GM11168 (cell line): ENCODE data around the gene USP6NL.

Source experiments
- in situ Hi-C: fragments of 300-500 bp; cut with MboI; formaldehyde crosslinking; loops from one replicate; pipeline ENCODE4 v1.12.0; 2022; ENCODE audit warnings: low sequenced_read_pairs; ENCODE audit not compliant: unreplicated experiment

USP6NL gene

DNA sequence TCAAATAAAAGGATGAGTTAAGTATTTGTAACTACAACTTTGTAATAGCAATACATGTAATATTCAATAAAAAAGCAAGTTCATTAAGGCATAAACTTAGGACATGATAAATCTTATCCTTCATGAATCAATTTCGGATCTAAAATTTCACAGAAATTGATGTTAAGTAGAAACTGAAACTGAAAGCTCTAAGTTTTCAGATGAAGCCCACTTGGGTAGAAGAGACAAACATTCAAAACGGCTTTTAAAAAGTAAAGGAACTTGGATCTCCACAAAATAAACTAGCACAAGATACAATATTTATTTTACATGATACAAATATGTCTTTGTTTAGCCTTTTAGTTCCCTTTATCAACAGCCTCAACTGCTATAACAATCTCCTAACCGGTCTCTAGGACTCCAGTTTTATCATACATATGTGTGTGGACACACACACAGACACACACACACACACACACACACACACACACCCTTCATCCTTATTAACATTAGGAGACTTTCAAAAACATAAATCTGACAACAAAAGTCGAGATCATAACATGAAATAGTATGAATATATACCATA is 83.7 kb downstream of the USP6NL start:
- in situ Hi-C loops = no loop called here

DNA sequence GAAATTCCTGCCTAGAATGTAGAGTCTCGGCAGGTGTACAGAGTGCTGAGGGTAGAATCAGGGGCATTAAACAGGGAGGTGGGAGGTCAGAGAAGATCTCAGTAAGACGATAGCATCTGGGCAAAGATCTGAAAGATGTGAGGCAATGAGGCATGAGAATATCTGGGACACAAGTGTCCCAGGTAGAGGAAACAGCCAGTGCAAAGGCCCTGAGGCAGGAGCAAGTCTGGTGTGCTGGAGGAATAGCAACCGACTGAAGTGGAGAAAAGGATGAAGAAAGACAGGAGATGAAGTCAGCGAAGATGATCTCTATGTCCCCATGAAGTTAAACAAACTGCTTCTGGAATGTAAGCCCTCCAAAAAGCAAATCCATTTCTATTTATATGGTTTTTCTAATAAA is 84.4 kb downstream of the USP6NL start:
- in situ Hi-C loops = no loop called here

DNA sequence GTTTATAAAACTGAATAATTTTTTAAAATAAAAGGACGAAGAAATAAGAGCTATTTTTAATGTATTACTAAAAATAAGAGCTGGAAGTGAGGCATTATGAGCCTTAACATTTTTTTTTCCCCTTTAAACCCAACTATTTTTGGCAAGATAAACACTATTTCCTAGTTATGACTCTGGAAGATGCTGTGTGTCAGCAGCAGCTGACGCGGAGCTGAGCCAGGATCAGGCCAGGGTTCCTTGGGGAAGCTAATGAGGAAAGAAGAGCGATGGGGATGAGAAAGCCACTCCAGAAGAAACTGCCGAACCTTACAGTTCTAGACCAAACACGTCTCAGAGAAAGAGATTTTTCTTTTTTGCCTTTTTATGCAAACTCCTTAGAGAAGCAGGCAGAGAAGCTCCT is 85.9 kb downstream of the USP6NL start:
- in situ Hi-C loops = no loop called here

DNA sequence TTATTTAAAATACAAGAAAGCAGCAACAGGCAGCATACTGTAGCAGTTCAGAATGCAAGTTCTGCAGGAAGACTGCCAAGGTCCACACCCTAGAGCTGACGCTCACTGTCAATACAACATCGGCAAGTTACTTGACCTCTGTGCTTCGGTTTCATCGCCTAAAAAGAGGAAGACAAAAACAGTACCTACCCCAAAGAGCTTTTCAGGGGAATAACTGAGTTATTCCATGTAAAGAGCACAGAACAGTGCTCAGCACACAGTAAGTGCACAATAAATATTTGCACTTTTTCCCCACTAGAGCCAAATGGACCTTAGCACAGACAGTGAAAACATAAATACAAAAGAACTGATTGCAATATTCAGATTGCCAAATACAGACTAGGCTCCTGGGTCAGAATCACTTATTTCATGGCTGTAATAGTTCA is 88.6 kb downstream of the USP6NL start:
- in situ Hi-C loops = loop anchor here (5.0 kb wide), 1 partner anchor 84 kb away; no protein-coding TSS in a partner anchor

DNA sequence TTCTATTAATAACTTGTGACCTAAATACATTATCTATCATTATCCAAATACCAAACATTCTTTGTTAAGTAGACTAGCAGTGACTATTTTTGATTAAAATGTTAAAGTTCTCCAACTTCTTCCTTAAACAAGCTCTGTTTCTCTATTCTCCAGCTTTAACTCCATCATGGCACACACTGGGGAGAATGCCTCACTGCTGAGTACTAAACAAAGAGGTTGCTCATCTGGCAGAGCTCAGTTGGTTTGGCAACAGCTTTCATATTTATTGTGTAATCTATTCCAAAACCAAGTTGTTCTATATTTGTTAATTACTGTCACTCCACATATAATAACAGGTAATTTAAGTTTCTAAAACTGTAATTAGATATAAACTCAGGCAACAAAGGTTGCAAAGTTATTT is 89.6 kb downstream of the USP6NL start:
- in situ Hi-C loops = loop anchor here (5.0 kb wide), 1 partner anchor 85 kb away; no protein-coding TSS in a partner anchor

DNA sequence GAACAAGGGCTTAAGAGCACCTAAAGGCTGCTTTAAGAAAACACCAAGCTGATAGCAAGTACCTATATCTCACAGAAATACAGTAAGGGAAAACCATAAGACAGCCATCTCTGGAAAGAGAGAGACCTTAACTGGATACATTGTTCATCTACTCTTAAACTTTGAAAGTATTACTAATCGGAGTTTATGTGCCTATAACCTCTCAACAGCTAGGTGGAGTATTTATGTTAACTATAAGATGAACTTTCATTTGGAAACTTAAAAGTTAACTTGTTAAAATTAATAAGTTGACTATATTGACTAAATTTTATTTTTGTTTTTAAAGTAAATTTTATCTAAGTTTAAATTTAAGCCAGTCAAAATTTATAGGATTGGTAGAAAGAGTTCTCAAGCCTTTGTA is 90.6 kb downstream of the USP6NL start:
- in situ Hi-C loops = loop anchor here (5.0 kb wide), 1 partner anchor 86 kb away; no protein-coding TSS in a partner anchor

DNA sequence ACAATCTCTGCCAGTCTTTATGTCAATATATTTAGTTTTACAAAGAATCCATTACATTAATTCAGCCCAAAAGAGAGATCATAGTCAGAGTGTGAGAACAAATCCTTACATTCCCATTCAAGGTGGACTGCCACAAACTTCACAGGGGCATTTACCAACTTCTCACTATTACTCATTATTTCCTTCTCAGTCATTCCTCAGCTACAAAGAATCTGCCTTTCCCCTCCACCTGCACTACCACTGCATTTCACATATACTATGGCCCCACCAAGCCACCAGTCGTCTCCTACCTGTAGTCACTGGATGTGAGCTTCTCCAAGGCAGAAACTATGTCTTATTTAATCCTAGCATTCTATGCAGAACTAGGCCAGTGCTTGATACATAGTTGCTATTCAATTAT is 94.3 kb downstream of the USP6NL start:
- in situ Hi-C loops = loop anchor here (10.0 kb wide), 1 partner anchor 238 kb away; no protein-coding TSS in a partner anchor

DNA sequence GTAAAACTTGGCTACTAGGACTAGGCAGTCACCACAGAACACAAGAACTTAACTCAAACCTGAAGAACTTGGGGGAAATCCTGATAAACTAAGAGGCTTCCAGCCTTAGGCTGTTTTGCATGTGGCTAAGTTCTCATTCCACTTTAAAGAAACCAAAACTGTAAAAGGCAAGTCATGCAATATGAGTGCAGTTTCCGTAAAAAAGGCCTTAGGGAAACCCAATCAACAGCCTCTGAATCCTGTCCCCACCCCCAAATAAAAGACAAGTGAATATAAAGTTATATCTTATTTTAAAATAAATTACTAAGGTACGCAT is 95.1 kb downstream of the USP6NL start:
- in situ Hi-C loops = loop anchor here (10.0 kb wide), 1 partner anchor 238 kb away; no protein-coding TSS in a partner anchor

DNA sequence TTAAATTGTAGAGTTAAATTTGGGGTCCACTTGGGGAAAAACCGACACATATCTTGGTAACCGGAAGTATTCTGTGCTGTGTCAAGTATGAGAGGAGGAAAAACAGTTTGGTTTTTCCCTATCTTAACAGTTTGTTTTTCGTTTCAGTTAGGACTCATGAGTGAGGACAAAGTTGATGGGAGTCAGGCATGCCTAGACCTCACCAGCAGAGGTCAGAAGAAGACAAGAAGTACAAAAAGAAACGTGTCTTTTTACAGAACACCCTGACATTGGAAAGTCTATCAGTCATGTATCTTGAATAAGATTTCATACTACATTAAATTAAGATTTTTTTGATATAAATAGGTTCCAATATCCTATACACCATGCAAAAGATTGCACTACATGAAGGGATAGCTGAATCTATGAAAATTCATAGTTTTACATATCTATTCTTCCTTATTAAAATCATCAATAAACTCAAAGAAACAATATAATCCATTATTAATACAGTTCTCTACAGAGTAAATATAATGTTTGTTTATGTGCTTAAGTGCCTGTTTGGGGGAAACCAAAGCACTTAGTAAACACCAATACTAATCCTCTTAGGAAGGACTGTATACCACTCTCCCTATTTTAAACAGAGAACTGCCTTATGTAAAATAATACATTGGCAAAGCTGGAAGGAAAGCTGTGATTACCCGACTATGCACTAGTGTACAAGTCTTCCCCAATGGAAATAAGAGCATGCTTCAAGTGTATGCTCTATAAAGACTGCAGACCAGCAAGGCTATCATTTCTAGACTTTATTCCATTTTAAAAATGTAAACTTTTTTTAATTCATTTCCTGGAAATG is 95.6 kb downstream of the USP6NL start:
- in situ Hi-C loops = loop anchor here (10.0 kb wide), 1 partner anchor 239 kb away; no protein-coding TSS in a partner anchor

DNA sequence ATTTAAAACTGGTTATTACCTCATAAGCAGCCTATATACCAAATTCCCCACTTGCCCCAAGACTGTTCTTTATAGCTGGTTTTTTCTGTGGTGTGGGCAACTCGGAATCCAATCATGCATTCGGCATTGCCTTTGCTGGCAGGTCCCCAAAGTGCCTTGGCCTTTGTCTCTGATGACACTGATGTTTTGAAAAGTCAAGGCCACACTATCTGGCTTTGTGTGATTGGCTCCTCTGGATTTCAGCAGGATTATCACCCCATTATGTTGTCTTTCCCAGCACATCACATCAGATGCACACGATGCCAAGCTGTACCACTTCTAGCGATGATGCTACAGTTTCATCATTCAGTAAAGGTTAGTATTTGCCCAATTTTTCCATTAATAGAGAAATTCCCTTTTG is 97.7 kb downstream of the USP6NL start:
- in situ Hi-C loops = loop anchor here (5.0 to 10.0 kb wide), 2 partner anchors 214 to 241 kb away; no protein-coding TSS in a partner anchor

DNA sequence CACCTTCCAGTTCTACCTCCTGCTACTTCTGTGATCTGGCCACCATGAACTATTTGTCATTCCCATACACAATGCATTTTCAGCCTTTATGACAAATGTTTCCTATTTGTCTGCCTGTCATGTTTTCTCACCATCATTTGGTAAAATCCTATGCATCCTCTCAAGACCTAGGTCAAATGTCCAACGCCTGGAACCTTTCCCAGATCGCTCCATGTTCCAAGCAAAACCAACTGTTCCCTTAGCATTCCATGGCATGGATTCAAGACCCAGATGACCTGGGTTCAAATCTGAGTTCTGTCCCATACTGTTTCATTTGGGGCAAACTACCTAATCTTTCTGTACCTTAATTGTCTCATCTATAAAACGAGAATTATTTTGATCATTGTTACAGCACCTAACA is 98.9 kb downstream of the USP6NL start:
- in situ Hi-C loops = loop anchor here (5.0 to 10.0 kb wide), 2 partner anchors 215 to 242 kb away; no protein-coding TSS in a partner anchor

DNA sequence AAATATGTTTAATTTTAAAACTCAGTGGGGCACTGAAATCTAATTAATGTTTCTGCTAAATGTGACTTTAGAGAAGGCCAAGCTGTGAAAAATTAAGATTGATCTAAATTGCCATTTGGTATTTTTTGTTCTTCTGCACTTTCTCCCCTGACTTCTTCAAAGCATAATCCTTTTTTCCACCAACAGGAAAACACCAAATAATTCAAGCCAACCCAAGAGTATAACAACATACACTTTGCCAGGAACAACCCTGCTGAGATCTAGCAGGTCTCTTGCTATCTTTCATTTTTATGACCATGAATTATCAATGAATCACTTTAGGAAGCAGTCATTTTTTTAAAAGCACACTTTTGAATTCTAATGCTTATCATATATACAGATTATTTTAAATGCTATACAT is 100.1 kb downstream of the USP6NL start:
- in situ Hi-C loops = loop anchor here (5.0 to 10.0 kb wide), 2 partner anchors 216 to 243 kb away; no protein-coding TSS in a partner anchor

DNA sequence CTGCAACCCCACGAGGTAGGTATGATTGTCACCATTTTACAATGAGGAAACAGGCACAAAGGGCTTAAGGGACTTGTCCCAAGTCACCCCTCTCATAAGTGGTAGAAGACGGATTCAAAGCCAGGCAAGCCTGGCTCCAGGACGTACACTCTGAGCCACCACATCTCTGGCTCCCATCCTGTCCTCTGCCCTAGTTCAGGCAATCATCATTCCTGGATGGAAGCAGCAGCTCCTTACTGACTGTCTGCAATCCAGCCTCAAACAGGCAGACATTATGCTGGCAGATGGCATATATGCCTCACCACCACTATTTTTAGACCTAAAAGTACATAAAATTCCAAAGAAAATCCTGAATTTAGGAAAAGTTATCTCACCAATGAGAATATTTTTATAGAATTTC is 100.7 kb downstream of the USP6NL start:
- in situ Hi-C loops = loop anchor here (5.0 to 10.0 kb wide), 2 partner anchors 217 to 244 kb away; no protein-coding TSS in a partner anchor

DNA sequence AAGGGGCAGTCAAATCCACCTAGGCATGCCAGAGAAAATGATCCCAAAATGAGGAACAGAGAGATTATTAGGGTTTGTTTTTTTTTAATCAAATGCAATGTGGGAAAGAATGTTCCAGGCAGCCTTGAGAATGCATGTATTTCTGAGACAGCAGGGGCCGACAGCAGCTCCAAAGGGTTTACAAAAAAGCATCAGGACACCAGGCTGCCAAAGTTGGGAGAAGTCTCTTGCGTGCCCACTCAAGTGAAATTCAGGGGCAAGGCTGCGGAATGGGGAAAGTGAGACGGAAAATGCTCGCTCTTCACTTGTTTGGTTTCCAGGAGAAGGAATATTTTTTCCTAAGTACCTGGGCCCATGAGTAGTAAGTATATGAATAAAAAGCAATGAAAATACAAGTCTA is 101.2 kb downstream of the USP6NL start:
- in situ Hi-C loops = loop anchor here (5.0 to 10.0 kb wide), 2 partner anchors 217 to 245 kb away; no protein-coding TSS in a partner anchor

DNA sequence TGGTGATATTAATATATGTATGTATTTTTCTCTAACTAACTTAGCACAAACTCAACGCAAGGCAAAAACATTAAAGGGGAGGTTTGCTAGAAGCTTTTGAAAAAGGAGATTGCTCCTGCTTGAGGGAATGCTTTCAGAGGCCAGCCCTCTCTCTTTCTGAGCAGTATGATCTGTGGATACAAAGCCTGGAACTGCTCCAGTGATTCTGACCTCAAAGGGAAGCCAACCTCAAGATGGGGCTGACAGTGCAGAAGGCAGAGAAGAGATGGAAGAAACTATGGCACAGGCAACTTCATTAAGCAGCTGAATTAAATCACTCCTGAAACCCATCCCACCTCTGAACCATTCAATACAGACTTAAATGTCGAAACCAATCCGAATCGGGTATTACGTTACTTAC is 102.4 kb downstream of the USP6NL start:
- in situ Hi-C loops = no loop called here

DNA sequence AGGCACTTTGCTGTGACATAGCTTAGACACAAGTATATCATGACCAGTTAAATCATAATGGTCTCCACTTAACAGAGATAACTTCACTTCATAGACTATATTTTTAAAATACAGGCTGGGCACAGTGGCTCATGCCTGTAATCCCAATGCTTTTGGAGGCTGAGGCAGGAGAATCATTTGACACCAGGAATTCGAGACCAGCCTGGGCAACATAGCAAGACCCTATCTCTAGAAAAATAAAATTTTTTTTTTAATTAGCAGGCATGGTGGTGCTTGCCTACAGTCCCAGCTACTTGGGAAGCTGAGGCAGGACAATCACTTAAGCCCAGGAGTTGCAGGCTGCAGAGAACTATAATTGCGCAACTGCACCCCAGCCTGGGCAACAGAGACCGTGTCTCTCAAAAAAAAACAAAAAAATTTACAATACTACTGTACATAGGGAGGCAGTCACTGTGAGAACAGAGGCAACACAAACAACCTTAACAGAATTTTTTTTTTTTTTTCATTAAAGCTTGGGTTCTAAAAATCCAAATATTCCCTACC is 105.1 kb downstream of the USP6NL start:
- in situ Hi-C loops = no loop called here

DNA sequence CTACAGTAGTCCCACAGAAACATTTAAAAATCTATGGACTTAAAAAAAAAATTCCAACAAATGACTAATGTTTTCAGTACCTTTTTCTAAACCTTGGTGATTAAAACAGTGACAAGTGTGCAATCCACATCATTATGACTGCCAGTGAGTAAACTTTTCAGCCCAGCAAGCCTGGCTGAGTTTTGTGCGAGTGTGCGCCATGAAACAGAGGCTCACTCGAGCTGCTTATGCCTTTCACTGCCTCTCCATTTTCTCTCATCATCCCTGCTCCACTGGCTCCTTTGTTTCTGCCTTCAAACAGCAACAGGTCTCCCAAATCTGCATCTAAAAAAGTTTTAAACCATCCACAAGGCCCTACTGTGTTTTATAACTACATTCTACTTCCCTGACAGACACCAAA is 105.8 kb downstream of the USP6NL start:
- in situ Hi-C loops = no loop called here

DNA sequence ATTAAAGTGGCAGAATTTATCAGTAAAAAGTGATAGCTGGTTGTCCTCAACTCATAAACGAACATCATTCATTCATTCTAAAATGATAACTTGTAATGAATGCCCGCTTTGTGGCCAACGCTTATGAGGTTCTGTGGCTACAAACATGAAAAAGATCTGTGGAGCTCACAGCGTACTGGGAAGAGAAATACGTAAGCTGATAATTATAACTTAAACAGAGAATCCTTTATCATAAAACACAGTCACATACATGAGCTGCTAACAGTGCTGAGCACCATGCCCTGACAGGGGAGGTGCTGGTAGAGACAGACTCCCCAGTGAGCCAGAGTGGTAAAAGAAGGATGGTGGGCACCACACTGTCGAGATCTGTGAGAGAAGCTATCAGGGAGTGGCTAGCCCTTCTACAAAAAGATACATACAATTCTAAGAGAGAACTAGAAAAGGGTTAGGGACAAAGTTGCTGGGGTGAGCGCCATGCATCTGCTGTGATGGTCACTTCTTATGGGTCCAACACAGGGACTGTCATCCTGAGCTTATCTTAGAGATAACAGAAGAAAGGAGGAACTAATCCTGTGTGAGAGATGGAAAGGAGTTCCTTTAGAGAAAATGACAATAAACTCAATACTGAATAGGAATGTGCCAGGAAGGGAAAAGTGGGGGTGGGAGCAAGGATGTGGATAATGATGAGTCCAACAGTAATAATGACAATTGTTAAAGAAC is 106.7 kb downstream of the USP6NL start:
- in situ Hi-C loops = no loop called here

DNA sequence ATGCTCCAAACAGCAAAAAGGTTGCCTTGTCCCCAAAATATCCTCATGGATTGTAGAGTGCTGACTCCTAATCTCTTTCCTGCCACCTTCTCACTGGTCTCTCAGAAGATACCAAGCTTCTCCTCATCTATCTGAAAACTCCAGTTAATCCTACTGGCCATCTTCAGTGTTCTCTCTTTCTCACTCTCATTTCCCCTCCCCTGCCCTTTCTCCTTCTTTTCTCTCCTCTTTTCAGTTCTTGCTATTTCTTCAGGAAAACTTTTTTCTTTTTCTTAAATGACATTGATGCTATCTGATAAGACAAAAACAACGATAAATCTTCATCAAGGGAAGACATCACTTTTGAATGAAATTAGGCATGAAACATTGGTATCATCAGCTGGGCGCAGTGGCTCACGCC is 109.8 kb downstream of the USP6NL start:
- in situ Hi-C loops = no loop called here

DNA sequence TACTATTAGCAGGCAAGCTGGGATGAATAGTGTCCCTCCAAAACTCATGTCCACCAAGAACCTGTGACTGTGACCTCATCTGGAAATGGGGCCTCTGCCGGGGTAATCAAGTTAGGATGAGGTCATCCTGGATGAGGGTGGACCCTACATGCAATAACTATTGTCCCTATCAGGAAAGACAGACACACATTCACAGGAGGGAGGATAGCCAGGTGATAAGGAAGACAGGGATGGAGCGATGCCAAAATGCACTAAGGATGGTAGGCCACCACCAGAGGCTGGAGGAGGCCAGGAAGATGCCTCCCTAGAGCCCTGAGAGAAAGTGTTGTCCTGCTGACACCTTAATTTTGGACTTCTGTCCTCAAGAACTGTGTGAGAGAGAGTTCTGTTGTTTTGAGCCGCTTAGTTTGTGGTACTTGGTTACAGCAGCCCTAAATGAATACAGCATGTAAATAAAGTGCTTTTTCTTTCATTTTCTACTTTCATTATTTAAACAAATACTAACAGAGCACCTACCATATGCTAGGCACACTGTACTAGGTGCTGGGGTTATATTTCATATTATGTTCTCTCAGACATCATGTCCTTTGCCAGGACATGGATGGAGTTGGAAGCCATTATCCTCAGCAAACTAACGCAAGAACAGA is 111.9 kb downstream of the USP6NL start:
- in situ Hi-C loops = no loop called here
